IMR-90 (cell line): ENCODE measurements around the gene BMP5. TPM values are rescaled to one million over a fixed set of nuclear protein-coding genes. Genes with fewer than 3 reads are reported as not detected.
A peak's percentile ranks its signal among the peaks of the same experiment; 100 is the strongest.

ENCODE experiments used
- ATAC-seq: fragments of 200-7000 bp; cut with Tn5 transposase; 2 replicates; pipeline ENCODE4 v1.9.1; 2020; ENCODE audit warnings: low read depth, mild to moderate bottlenecking, moderate library complexity
- BruUV-seq: library from RNA; stranded (reverse); fragments of 400-500 nt; replicated peaks from 2 replicates; lab custom pipeline; 2021; lab: Mats Ljungman, UMichigan
- CTCF ChIA-PET: fragments of 300-600 bp; formaldehyde crosslinking; extraction: SDS; loops from one replicate; lab custom pipeline; 2021; ENCODE audit warnings: antibody characterized with exemption; lab: Yijun Ruan, JAX
- POLR2A ChIA-PET: fragments of 300-600 bp; sonication (Branson Sonifier 250); formaldehyde crosslinking; loops from one replicate; lab custom pipeline; 2022; ENCODE audit warnings: antibody characterized with exemption; ENCODE audit not compliant: unreplicated experiment; lab: Charles Lee
- DNase-seq: peaks from one replicate; pipeline ENCODE4 v3.0.0; 2013
- H2AFZ ChIP-seq: replicated peaks from 2 replicates; pipeline ENCODE3; 2013; ENCODE audit warnings: low read length, mild to moderate bottlenecking; ENCODE audit not compliant: poor library complexity
- H2AK5ac ChIP-seq: 2 replicates; pipeline ENCODE4 v1.6.1; 2013; ENCODE audit warnings: low read depth, low read length, inconsistent platforms
- H2AK9ac ChIP-seq: replicated peaks from 2 replicates; pipeline ENCODE3; 2013; ENCODE audit warnings: mild to moderate bottlenecking, low read depth, low read length, moderate library complexity; ENCODE audit not compliant: poor library complexity
- H2BK120ac ChIP-seq: 2 replicates; pipeline ENCODE4 v1.6.1; 2013; ENCODE audit warnings: low read depth, low read length, inconsistent platforms
- H2BK15ac ChIP-seq: 3 replicates; pipeline ENCODE4 v1.6.1; 2013; ENCODE audit warnings: low read depth, low read length, inconsistent platforms
- H2BK20ac ChIP-seq: 2 replicates; pipeline ENCODE4 v1.6.1; 2013; ENCODE audit warnings: low read depth, mild to moderate bottlenecking, inconsistent platforms, low read length, moderate library complexity
- H2BK5ac ChIP-seq: 2 replicates; pipeline ENCODE4 v1.6.1; 2013; ENCODE audit warnings: mild to moderate bottlenecking, low read depth, low read length, inconsistent platforms; ENCODE audit not compliant: poor library complexity, severe bottlenecking
- H3K14ac ChIP-seq: replicated peaks from 2 replicates; pipeline ENCODE4 v1.6.1; 2013; ENCODE audit warnings: low read depth, low read length, inconsistent platforms
- H3K18ac ChIP-seq: 2 replicates; pipeline ENCODE4 v1.6.1; 2013; ENCODE audit warnings: low read depth, low read length, control low read depth
- H3K23ac ChIP-seq: 2 replicates; pipeline ENCODE4 v1.6.1; 2013; ENCODE audit warnings: low read depth, low read length, inconsistent platforms
- H3K27ac ChIP-seq: 2 replicates; pipeline ENCODE4 v1.5.1; 2013; ENCODE audit warnings: mild to moderate bottlenecking, control low read depth, low read length; ENCODE audit not compliant: insufficient read depth
- H3K27me3 ChIP-seq: 2 replicates; pipeline ENCODE4 v1.6.1; 2013; ENCODE audit warnings: low read length; ENCODE audit not compliant: control insufficient read depth, insufficient read depth
- H3K36me3 ChIP-seq: 2 replicates; pipeline ENCODE4 v1.6.1; 2013; ENCODE audit warnings: low read length, mixed read lengths; ENCODE audit not compliant: control insufficient read depth, insufficient read depth
- H3K4ac ChIP-seq: 2 replicates; pipeline ENCODE4 v1.6.1; 2013; ENCODE audit warnings: low read depth, low read length, inconsistent platforms
- H3K4me1 ChIP-seq: 2 replicates; pipeline ENCODE4 v1.6.1; 2013; ENCODE audit warnings: low read length, mixed read lengths; ENCODE audit not compliant: control insufficient read depth, insufficient read depth
- H3K4me2 ChIP-seq: 2 replicates; pipeline ENCODE4 v1.6.1; 2013; ENCODE audit warnings: low read depth, mild to moderate bottlenecking, control low read depth, low read length, moderate library complexity
- H3K4me3 ChIP-seq: 2 replicates; pipeline ENCODE4 v1.5.1; 2013; ENCODE audit warnings: low read depth, mild to moderate bottlenecking, control low read depth, low read length, moderate library complexity; ENCODE audit not compliant: insufficient read depth
- H3K56ac ChIP-seq: 2 replicates; pipeline ENCODE4 v1.6.1; 2013; ENCODE audit warnings: low read length, inconsistent platforms; ENCODE audit not compliant: insufficient read depth; ENCODE audit errors: extremely low read depth
- H3K79me1 ChIP-seq, 2 experiments: 2 replicates each; pipeline ENCODE4 v1.6.1; 2013; ENCODE audit warnings: low read length in 2 of 2, inconsistent platforms in 1 of 2, low read depth in 1 of 2
- H3K9ac ChIP-seq: 2 replicates; pipeline ENCODE4 v1.6.1; 2013; ENCODE audit warnings: low read depth, low read length, control low read depth
- H3K9me1 ChIP-seq: 2 replicates; pipeline ENCODE4 v1.6.1; 2013; ENCODE audit warnings: low read length, inconsistent platforms; ENCODE audit not compliant: insufficient read depth
- H3K9me3 ChIP-seq: 2 replicates; pipeline ENCODE4 v1.6.1; 2013; ENCODE audit warnings: low read length; ENCODE audit not compliant: control insufficient read depth, insufficient read depth
- H4K20me1 ChIP-seq: 2 replicates; pipeline ENCODE4 v1.6.1; 2013; ENCODE audit warnings: low read length, inconsistent platforms; ENCODE audit not compliant: insufficient read depth
- H4K5ac ChIP-seq: 2 replicates; pipeline ENCODE4 v1.6.1; 2013; ENCODE audit warnings: mild to moderate bottlenecking, low read depth, low read length, control low read depth
- H4K8ac ChIP-seq, 2 experiments: 2 replicates each; pipeline ENCODE4 v1.6.1; 2013; ENCODE audit warnings: low read depth in 2 of 2, low read length in 2 of 2, control low read depth in 1 of 2, inconsistent platforms in 1 of 2
- H4K91ac ChIP-seq: 2 replicates; pipeline ENCODE4 v1.6.1; 2013; ENCODE audit warnings: low read depth, low read length, inconsistent platforms; ENCODE audit not compliant: insufficient read depth
- BHLHE40 ChIP-seq: fragments of 150-350 bp; IDR thresholded peaks from 2 replicates; pipeline ENCODE4 v1.6.1; 2016; ENCODE audit warnings: mild to moderate bottlenecking, low read depth, low read length
- CEBPB ChIP-seq: IDR thresholded peaks from 2 replicates; pipeline ENCODE4 v1.6.1; 2012; ENCODE audit warnings: low read depth, low read length, improper control_type of control experiment
- CHD1 ChIP-seq: IDR thresholded peaks from 2 replicates; pipeline ENCODE4 v1.6.1; 2012; ENCODE audit warnings: low read depth, low read length, improper control_type of control experiment
- CTCF ChIP-seq: conservative IDR thresholded peaks from 2 replicates; pipeline ENCODE4 v1.5.1; 2012; ENCODE audit warnings: mild to moderate bottlenecking, low read depth, low read length, improper control_type of control experiment
- ELK1 ChIP-seq: fragments of 150-350 bp; IDR thresholded peaks from 2 replicates; pipeline ENCODE4 v1.6.1; 2016; ENCODE audit warnings: low read depth, mild to moderate bottlenecking, low read length, moderate library complexity, borderline replicate concordance
- FOS ChIP-seq: fragments of 150-350 bp; IDR thresholded peaks from 2 replicates; pipeline ENCODE4 v1.6.1; 2016; ENCODE audit warnings: low read depth, low read length
- MAFK ChIP-seq: IDR thresholded peaks from 2 replicates; pipeline ENCODE4 v1.6.1; 2012; ENCODE audit warnings: low read depth, low read length, improper control_type of control experiment
- MXI1 ChIP-seq: IDR thresholded peaks from 2 replicates; pipeline ENCODE4 v1.6.1; 2012; ENCODE audit warnings: low read depth, mild to moderate bottlenecking, low read length, moderate library complexity, borderline replicate concordance
- NFE2L2 ChIP-seq: fragments of 150-350 bp; IDR thresholded peaks from 2 replicates; pipeline ENCODE4 v1.6.1; 2016; ENCODE audit warnings: low read depth, mild to moderate bottlenecking, low read length
- POLR2A ChIP-seq: IDR thresholded peaks from 2 replicates; pipeline ENCODE4 v1.6.1; 2012; ENCODE audit warnings: mild to moderate bottlenecking, low read depth, low read length
- RAD21 ChIP-seq: IDR thresholded peaks from 2 replicates; pipeline ENCODE4 v1.6.1; 2012; ENCODE audit warnings: low read length, improper control_type of control experiment
- RCOR1 ChIP-seq: IDR thresholded peaks from 2 replicates; pipeline ENCODE4 v1.6.1; 2012; ENCODE audit warnings: mild to moderate bottlenecking, low read length, improper control_type of control experiment; ENCODE audit not compliant: insufficient replicate concordance
- RFX5 ChIP-seq: IDR thresholded peaks from 2 replicates; pipeline ENCODE4 v1.8.0; 2012; ENCODE audit warnings: low read depth, mild to moderate bottlenecking, low read length, moderate library complexity
- SMC3 ChIP-seq: fragments of 150-350 bp; IDR thresholded peaks from 2 replicates; pipeline ENCODE4 v1.6.1; 2016; ENCODE audit warnings: low read depth, mild to moderate bottlenecking, antibody characterized with exemption, low read length, moderate library complexity
- USF2 ChIP-seq: fragments of 150-350 bp; IDR thresholded peaks from 2 replicates; pipeline ENCODE4 v1.6.1; 2017; ENCODE audit warnings: mild to moderate bottlenecking, antibody characterized with exemption, low read length, low read depth
- WGBS, 2 experiments: methylation state at CpG; one replicate each; pipeline versions ENCODE4 v1.1.5 to v1.1.7; 2013; ENCODE audit warnings: missing lambda C conversion rate in 2 of 2; ENCODE audit not compliant: insufficient read length in 1 of 2; ENCODE audit errors: extremely low coverage in 2 of 2; 5-methylcytosine and 5-hydroxymethylcytosine counted together
- dilution Hi-C: fragments of 300-500 bp; cut with HindIII; formaldehyde crosslinking; loops from one replicate; pipeline ENCODE4 v1.14.3; 2018; ENCODE audit warnings: low sequenced_read_pairs; ENCODE audit not compliant: unreplicated experiment
- in situ Hi-C: fragments of 300-500 bp; cut with MboI; formaldehyde crosslinking; loops from 3 replicates; pipeline ENCODE4 v1.14.3; 2019; ENCODE audit warnings: low sequenced_read_pairs, inconsistent platforms, mixed read lengths
- intact Hi-C: fragments of 100-400 bp; cut with micrococcal nuclease; formaldehyde crosslinking; loops from 2 replicates; pipeline ENCODE4 v1.10.0; 2022
- polyA plus RNA-seq, 3 experiments: library from polyadenylated mRNA; depleted of rRNA; stranded (reverse); fragments of >200 nt; gene quantifications; 2 replicates each; pipeline ENCODE4 v1.2.3, GENCODE V29; 2012; ENCODE audit warnings: low replicate concordance in 1 of 3
- total RNA-seq: library from RNA; depleted of rRNA; stranded (reverse); fragments of >200 nt; gene quantifications from 2 replicates; pipeline ENCODE4 v1.2.3, GENCODE V29; 2012

BMP5 gene
- total and polyA plus RNA-seq, 2 of the 4 experiments (the other 2 are of a cell fraction) = under 0.01 to 0.02 TPM

- H3K4me3 ChIP-seq = no peak overlapping the region
- H2BK20ac ChIP-seq = no peak overlapping the region
- no peak overlapping the region for H2BK15ac ChIP-seq
- no peak overlapping the region for H4K91ac ChIP-seq
- no peak overlapping the region for H2BK120ac ChIP-seq
- DNase-seq (peak; percentile 75), ATAC-seq (no peak; the same call in 1 of the 2 replicates)
- no peak overlapping the region for H3K23ac ChIP-seq
- no peak overlapping the region for H3K18ac ChIP-seq
- H2AK5ac ChIP-seq = no peak overlapping the region
- no peak overlapping the region for H3K14ac ChIP-seq
- dilution Hi-C loops (no loop called here), in situ Hi-C loops (no loop called here), intact Hi-C loops (loop anchor here (10.0 kb wide), 1 partner anchor 1374 kb away; no protein-coding TSS in a partner anchor)
- no peaks in the 10 kb centered on the region for H3K36me3 ChIP-seq
- H4K8ac ChIP-seq = peak overlapping the region in 1 of 2 experiments; percentile 17; a peak in 1 of 4 replicates
- no peaks in the 10 kb centered on the region for H4K20me1 ChIP-seq
- no peak overlapping the region for H3K27ac ChIP-seq
- H4K5ac ChIP-seq = no peak overlapping the region
- 0 out of 2 replicates have a peak, but pooled peaks cover 2% of the 10 kb centered on the region for H3K4me1 ChIP-seq
- no peaks in the 10 kb centered on the region for H3K79me1 ChIP-seq
- H2AFZ ChIP-seq = no peak overlapping the region
- H3K4ac ChIP-seq = no peak overlapping the region
- H3K56ac ChIP-seq = no peak overlapping the region
- no peaks in the 10 kb centered on the region for H3K9me1 ChIP-seq
- no peaks in the 10 kb centered on the region for H3K27me3 ChIP-seq
- H3K9ac ChIP-seq = no peak overlapping the region
- no peak overlapping the region for H2AK9ac ChIP-seq
- H3K4me2 ChIP-seq = peak overlapping the region; percentile 8; the same call in 1 of the 2 replicates
- ChIA-PET CTCF (no interaction called here), POLR2A (no interaction called here)
- WGBS, 2 experiments = 100% methylated on average over 1 of the region's 5 CpGs; no CpG with 5 or more reads in 1 of the 2 experiments
- H3K9me3 ChIP-seq = no peaks in the 10 kb centered on the region
- H2BK5ac ChIP-seq = no peak overlapping the region
- BruUV-seq = no TSS peak
- TF ChIP-seq CEBPB = no peak
- no peak for TF ChIP-seq CHD1
- no peak for TF ChIP-seq MAFK
- TF ChIP-seq NFE2L2 = no peak
- TF ChIP-seq RFX5 = no peak
- TF ChIP-seq POLR2A = no peak
- TF ChIP-seq BHLHE40 = no peak
- no peak for TF ChIP-seq SMC3
- no peak for TF ChIP-seq RCOR1
- no peak for TF ChIP-seq FOS
- TF ChIP-seq MXI1 = no peak
- TF ChIP-seq USF2 = no peak
- TF ChIP-seq CTCF = no peak
- no peak for TF ChIP-seq RAD21
- no peak for TF ChIP-seq ELK1
Measured at GRCh38 chr6:55868771-55869479, 6.5 kb downstream of the BMP5 start.
